IPS-18c (cell line): Measurements from ENCODE around the gene CDC42BPB.

Source experiments
- H3K4me3 ChIP-seq: 2 replicates; pipeline ENCODE4 v1.7.0; 2013; ENCODE audit warnings: low read depth, mild to moderate bottlenecking, low read length, moderate library complexity; ENCODE audit not compliant: insufficient read depth
- H3K9me3 ChIP-seq: one replicate; pipeline ENCODE4 v1.6.1; 2013; ENCODE audit warnings: mild to moderate bottlenecking, low read length, moderate library complexity; ENCODE audit not compliant: control insufficient read depth, insufficient read depth

The CDC42BPB gene

GRCh38 chr14:102925646-102926045 lies 131.7 kb downstream of the CDC42BPB start:
- no peak overlapping the region for H3K4me3 ChIP-seq
- H3K9me3 ChIP-seq = peaks cover 2% of the 10 kb centered on the region

GRCh38 chr14:102924632-102925588 lies 132.4 kb downstream of the CDC42BPB start:
- Histone ChIP-seq H3K9me3 (peaks cover 6% of the 10 kb centered on the region), H3K4me3 (no peak overlapping the region)

- H3K4me3 ChIP-seq = peak overlapping the region; percentile 38; the same call in 1 of the 2 replicates
Measured at GRCh38 chr14:102923925-102924486, 133.3 kb downstream of the CDC42BPB start.

GRCh38 chr14:102923201-102923924 lies 134.0 kb downstream of the CDC42BPB start:
- Histone ChIP-seq H3K4me3 (peak overlapping the region; percentile 38), H3K9me3 (peaks cover 4% of the 10 kb centered on the region)

More at GRCh38 chr14:102923925-102924486, 133.3 kb downstream of the CDC42BPB start:
- H3K9me3 ChIP-seq = peaks cover 4% of the 10 kb centered on the region

- H3K4me3 ChIP-seq = peak within 1 kb of the TSS; percentile 38
- peaks cover 4% of the 10 kb centered on the region for H3K9me3 ChIP-seq
Measured at GRCh38 chr14:102922490-102923200, 134.7 kb downstream of the CDC42BPB start, which contains the start of gene AMN. Gene AMN (plus strand): TSS chr14:102922663. CDS start chr14:102922689, 26 bp downstream.

- Histone ChIP-seq H3K9me3 (peaks cover 4% of the 10 kb centered on the region), H3K4me3 (no peak overlapping the region)
Measured at GRCh38 chr14:102920998-102921304, 136.4 kb downstream of the CDC42BPB start.

- H3K4me3 ChIP-seq = no peak overlapping the region
- H3K9me3 ChIP-seq = peaks cover 4% of the 10 kb centered on the region
Measured at GRCh38 chr14:102920273-102920997, 136.9 kb downstream of the CDC42BPB start.

- H3K4me3 ChIP-seq = no peak overlapping the region
- H3K9me3 ChIP-seq = peaks cover 4% of the 10 kb centered on the region
Measured at GRCh38 chr14:102918438-102918837, 138.9 kb downstream of the CDC42BPB start.

- peaks cover 4% of the 10 kb centered on the region for H3K9me3 ChIP-seq
- H3K4me3 ChIP-seq = no peak overlapping the region
Measured at GRCh38 chr14:102917469-102918211, 139.7 kb downstream of the CDC42BPB start.

- no peak overlapping the region for H3K4me3 ChIP-seq
Measured at GRCh38 chr14:102917056-102917385, 140.3 kb downstream of the CDC42BPB start.

GRCh38 chr14:102916347-102917055 lies 140.8 kb downstream of the CDC42BPB start:
- Histone ChIP-seq H3K4me3 (no peak overlapping the region), H3K9me3 (peaks cover 4% of the 10 kb centered on the region)

More at GRCh38 chr14:102917056-102917385, 140.3 kb downstream of the CDC42BPB start:
- H3K9me3 ChIP-seq = peaks cover 4% of the 10 kb centered on the region

- peaks cover 4% of the 10 kb centered on the region for H3K9me3 ChIP-seq
- H3K4me3 ChIP-seq = no peak overlapping the region
Measured at GRCh38 chr14:102915292-102916110, 141.8 kb downstream of the CDC42BPB start.

GRCh38 chr14:102914474-102915291 lies 142.7 kb downstream of the CDC42BPB start:
- Histone ChIP-seq H3K9me3 (no peaks in the 10 kb centered on the region), H3K4me3 (no peak overlapping the region)
